HUES64 (cell line): ENCODE data around the gene RASA2.

Experiments
- H3K27ac ChIP-seq: 2 replicates; pipeline ENCODE4 v1.7.0; 2013; ENCODE audit warnings: low read depth, low read length, inconsistent platforms
- H3K27me3 ChIP-seq: 2 replicates; pipeline ENCODE4 v1.6.1; 2013; ENCODE audit warnings: mild to moderate bottlenecking, low read length; ENCODE audit not compliant: insufficient read depth
- H3K36me3 ChIP-seq: 2 replicates; pipeline ENCODE4 v1.6.1; 2013; ENCODE audit warnings: mild to moderate bottlenecking, low read length; ENCODE audit not compliant: insufficient read depth
- H3K4me1 ChIP-seq: 2 replicates; pipeline ENCODE4 v1.6.1; 2013; ENCODE audit warnings: mild to moderate bottlenecking, low read length, moderate library complexity; ENCODE audit not compliant: insufficient read depth
- H3K4me3 ChIP-seq: 2 replicates; pipeline ENCODE4 v1.5.1; 2013; ENCODE audit warnings: mild to moderate bottlenecking, low read length, moderate library complexity
- H3K9ac ChIP-seq: 2 replicates; pipeline ENCODE4 v1.6.1; 2013; ENCODE audit warnings: mild to moderate bottlenecking, low read depth, low read length
- H3K9me3 ChIP-seq: 2 replicates; pipeline ENCODE4 v1.6.1; 2013; ENCODE audit warnings: low read depth, low read length; ENCODE audit not compliant: insufficient read depth
- WGBS: fragments of 150-250, 120-280 bp; methylation state at CpG from one replicate; pipeline ENCODE4 v1.1.7; 2013; ENCODE audit warnings: missing lambda C conversion rate; 5-methylcytosine and 5-hydroxymethylcytosine counted together

The RASA2 gene

DNA sequence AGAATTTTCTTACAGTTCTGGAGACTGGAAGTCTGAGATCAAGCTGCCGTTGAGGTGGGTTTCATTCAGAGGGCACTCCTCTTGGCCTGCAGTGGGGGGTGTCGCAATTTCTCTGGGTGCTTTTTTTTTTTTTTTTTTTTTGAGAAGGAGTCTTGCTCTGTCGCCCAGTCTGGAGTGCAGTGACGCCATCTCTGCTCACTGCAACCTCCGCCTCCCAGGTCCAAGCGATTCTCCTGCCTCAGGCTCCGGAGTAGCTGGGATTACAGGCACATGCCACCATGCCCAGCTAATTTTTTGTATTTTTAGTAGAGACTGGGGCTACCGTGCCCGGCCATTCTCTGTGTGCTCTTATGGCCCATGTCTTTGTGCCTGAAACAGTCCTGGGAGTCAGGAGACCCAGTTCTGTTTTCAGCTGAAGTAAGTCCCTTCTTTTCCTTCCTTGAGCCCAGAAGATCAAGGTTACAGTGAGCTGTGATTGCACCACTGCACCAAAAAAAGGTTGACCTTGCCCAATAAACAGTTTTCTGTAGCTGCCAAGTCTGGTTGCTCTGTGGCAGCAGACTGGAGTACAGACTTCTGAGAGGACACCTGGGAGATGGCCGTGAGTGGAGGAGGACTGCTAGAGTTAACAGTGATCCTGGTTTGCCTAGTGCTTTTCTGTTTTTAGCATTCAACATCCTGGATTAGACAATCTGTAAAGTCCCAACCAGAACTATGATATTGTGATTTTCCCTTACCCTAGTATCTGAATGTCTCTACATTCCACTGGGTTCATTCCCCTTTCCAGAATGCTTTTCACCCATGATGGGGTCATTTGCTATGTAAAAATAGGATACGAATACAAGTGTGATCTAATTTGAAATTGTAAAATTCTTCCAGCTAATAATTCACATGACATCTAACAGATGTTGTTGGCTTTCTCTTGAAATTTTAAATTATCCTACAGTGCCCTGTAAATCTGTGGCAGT is 174.7 kb downstream of the RASA2 start:
- Histone ChIP-seq H3K27ac (no peak overlapping the region), H3K36me3 (no peaks in the 10 kb centered on the region), H3K4me1 (peaks cover 6% of the 10 kb centered on the region; the same call in 1 of the 2 replicates), H3K27me3 (peaks cover 40% of the 10 kb centered on the region), H3K9ac (no peak overlapping the region), H3K9me3 (peaks cover 16% of the 10 kb centered on the region), H3K4me3 (no peak overlapping the region)
- 95% methylated on average over 10 of the region's 11 CpGs for WGBS

DNA sequence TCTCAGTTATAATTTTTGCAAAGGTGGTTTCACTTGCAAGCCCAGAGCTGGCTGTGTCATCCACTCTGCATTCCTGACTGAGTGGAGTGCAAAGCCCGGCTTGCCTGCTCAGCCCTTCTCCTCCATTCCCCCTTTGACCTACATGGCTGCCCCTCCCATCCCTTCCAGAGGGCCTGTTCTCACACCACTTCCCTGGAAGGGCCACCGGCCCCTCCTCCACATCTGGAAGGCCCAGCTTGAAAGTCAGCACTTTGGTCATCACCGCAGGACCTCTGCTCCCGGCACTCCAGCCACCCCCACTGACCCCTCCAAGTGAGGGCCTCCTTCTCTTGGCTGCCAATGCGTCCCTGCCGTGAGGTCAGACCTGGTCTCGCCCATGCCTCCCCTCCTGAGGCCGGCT is 177.2 kb downstream of the RASA2 start:
- Histone ChIP-seq H3K36me3 (no peaks in the 10 kb centered on the region), H3K27ac (no peak overlapping the region), H3K9me3 (peaks cover 6% of the 10 kb centered on the region), H3K9ac (no peak overlapping the region), H3K4me1 (peaks cover 6% of the 10 kb centered on the region; the same call in 1 of the 2 replicates), H3K27me3 (peaks cover 28% of the 10 kb centered on the region), H3K4me3 (no peak overlapping the region)
- WGBS = 52% methylated on average over 8 of the region's 8 CpGs
